Hepatocyte (in vitro differentiated cells): ENCODE results near the gene GALNTL6.

Experiments
- CTCF ChIP-seq: fragments of 200-600 bp; sonication (generic); IDR thresholded peaks from 2 replicates; pipeline ENCODE4 v1.5.1; 2016; ENCODE audit warnings: antibody characterized with exemption, mild to moderate bottlenecking; ENCODE audit not compliant: poor library complexity
- EZH2 ChIP-seq: fragments of 200-600 bp; sonication (generic); IDR thresholded peaks from 2 replicates; pipeline ENCODE4 v1.6.1; 2016; ENCODE audit warnings: antibody characterized with exemption, mild to moderate bottlenecking, borderline replicate concordance
- EZH2phosphoT487 ChIP-seq: fragments of 200-600 bp; sonication (generic); IDR thresholded peaks from one replicate; pipeline ENCODE4 v1.6.1; 2018; ENCODE audit warnings: antibody characterized with exemption, mild to moderate bottlenecking, low read depth, moderate library complexity; ENCODE audit not compliant: unreplicated experiment, severe bottlenecking

- TF ChIP-seq CTCF, result no peak
- TF ChIP-seq EZH2, result no peak
- no peak for TF ChIP-seq EZH2phosphoT487
Observed at GRCh38 chr4:172650758-172651530, 837.7 kb downstream of the GALNTL6 start.
